NCI-H1048 (cell line): ENCODE measurements around the gene FDCSP.
"Not testable (repeated sequence)": the region's sequence is repeated elsewhere in the genome, so short reads cannot be mapped to it uniquely, and the experiment has no call there.

Experiments
- DNase-seq: peaks from one replicate; lab custom pipeline; 2025; lab: John Stamatoyannopoulos, UW

Gene FDCSP

DNA sequence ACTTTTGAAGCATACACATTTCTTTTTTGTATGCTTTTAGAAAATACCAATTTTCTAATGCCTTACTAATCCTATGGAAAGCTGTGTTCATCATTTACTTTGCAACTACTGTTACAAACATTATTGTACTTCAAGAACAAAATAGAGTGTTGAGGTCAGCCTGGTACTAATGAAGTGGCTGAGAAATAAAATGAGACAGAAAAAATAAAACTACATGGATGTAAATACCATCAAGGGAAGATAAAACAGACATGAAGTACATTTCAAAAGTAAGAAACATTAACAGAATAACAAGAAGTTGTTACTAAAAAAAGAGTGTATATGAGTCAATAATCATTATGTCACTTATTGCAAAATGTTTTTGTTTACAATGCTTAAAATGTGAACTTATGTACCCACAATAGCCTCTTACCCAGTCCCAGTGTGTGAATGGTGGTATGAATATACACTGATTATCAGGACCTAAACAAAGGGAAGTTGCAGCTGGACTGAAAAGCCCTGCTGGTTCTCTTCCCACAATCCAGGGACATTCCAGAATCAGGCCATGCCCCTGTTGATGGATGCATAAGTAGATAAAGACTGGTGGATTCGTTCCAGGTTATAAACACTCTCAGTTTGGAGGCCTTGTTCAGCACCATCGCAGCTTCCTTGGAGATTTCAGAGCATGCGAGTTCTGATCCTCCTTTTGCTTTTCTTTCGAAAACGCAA lies 14.1 kb downstream of the FDCSP start:
- DNase-seq: no peak

DNA sequence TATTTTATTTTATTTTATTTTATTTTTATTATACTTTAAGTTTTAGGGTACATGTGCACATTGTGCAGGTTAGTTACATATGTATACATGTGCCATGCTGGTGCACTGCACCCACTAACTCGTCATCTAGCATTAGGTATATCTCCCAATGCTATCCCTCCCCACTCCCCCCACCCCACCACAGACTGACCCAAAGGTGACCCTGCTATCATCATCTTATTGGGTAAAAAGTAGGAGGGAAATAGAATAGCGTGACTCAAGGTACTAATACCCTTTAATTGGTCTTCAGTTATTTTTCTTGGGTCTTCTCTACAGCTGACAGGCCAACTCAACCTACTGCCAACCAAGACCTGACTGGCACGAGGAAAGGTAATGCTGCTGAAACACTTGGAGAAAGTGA lies 16.4 kb downstream of the FDCSP start, which contains the start of gene CSN3:
TSS of gene CSN3 (plus strand) at position 301 of the 400 bp plus-strand sequence. CDS start 2,223 bp downstream, outside the sequence.
- DNase-seq: not testable (repeated sequence)

DNA sequence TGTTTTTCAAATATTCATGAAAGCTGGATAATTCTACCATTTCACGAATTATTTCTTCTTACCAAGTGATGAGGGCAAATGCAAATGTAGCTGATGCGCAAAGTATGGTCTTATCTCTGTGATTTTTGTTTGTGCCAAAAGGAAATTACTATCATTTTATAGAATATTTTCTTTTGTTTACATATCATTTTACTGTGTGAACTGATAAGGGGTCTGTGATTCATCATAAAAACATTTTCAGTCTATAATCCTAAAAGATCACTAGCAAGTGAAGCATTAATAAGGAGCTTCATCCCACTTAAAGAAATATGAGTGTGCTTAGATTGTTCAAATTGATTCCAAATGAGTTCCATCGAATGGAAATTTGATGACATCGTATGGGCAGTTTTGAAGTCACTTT lies 17.2 kb downstream of the FDCSP start:
- no peak for DNase-seq

DNA sequence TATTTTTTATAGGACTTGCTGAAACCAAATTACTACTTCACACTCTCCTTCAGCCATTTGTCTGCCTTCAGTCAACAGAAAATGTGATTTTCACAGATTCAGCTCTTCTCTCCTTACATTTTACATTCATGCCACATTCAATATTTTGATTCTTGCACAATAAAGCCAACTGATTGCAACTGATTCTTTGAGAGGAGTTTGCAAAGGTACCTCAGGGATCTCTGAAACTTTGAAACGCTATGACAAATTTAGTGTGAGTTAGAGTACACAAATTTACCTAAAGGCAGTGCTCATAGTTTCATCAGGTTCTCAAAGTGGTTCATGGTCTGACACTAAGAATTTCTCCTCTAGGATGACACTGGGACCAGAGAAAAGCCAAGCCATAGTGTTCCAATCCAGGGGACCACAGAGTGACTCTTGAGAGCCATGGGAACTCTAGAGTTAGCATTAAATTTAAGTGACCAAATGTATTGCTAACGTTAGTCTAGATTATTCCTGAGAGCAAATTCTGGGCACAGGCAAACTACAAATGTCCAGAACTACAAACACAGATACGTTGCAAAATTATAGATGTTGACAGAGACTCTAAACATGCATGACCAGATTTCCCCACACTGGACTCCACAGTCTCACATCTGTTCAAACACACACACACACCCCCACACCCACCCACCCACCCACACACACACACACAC lies 25.5 kb downstream of the FDCSP start:
- DNase-seq: no peak

DNA sequence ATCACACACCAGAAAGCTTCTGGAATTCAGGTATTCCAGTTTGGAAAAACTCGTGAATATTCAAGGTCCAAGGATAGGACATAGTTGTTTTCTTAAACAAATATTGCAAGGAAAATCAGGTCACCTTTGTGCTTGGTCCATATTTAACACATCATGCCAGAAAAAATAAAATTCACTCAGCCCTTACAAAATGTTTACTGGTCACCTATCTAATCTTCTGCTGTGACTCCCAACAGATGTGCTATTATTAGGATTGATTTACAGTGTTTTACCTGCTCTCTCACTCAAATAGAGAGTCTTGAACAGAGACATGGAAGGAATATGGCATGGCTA lies 26.0 kb downstream of the FDCSP start:
- DNase-seq: no peak

DNA sequence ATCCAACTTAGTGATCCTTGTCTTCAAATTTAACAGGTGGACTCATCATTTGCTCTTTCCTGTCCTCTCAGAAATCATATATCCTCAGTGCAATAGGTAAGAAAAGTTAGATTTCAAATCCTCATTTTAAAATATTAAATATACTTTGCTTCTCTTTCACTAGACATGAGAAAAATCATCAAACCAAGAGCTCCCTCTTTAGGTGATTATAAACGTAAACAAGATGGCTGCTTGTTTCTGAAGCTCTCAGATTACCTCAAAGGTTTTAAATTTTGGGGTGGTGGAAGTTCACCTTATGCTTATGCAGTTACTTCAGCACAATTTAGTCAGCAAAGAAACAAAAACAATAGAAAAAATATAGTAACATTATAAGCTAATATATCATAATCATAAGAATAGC lies 43.8 kb downstream of the FDCSP start:
- DNase-seq: no peak

DNA sequence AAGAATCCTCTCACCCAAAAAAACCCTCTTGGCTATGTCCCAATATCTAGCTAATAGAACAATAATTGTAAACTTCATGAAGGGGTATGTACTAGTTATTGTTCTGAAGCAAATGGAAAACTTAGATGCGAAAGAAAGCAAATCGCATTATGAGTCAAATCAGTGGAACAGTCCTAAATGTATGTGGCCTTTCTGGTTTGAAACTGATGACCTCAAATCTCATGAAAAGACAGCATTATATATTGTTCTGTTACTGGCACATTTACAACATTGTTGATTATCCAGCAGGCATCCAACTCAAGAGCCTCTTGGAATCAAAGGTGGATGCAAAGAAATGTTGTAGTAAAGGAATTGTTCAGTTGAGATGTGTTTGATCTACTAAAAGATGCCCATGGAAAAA lies 51.2 kb downstream of the FDCSP start:
- DNase-seq: no peak

DNA sequence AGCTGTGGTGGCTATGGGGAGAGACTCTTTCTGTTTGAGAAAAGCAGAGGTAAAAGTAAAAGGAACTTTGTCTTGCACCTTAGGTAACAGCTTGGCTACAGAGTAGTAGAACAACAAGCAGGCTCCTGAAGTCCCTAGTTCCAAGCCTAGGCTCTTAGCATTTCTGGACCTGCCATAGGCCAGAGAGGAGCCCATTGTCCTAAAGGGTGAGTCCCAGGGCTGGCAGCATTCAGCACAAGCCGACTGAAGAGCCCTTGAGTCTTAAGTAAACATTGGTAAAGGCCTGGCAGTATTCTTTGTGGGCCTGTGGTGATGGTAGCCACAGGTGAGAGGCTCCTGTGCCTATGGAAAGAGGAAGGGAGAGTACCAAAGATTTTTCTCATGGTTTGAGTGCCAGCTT lies 54.6 kb downstream of the FDCSP start:
- DNase-seq: no peak
